ENCODE data around the gene ITIH2. TPM values are rescaled to one million over a fixed set of nuclear protein-coding genes. Genes with fewer than 3 reads are reported as not detected.

ITIH2 gene
- total and polyA plus RNA-seq, 9 of the 15 experiments (the other 6 are each of a cell fraction or from before 2014, with no cell fraction given) = 0.66 TPM; not detected in 8

GRCh38 chr10:7797582-7797981 lies 94.5 kb downstream of the ITIH2 start (continued):
- TF ChIP-seq ZNF407 (IDR thresholded peaks at IDR 0.05; ENCODE audit: low read depth) (no peak), RNF219 (CRISPR knock-in tag; IDR thresholded peaks at IDR 0.05) (no peak), ZBTB17 (CRISPR knock-in tag; IDR thresholded peaks at IDR 0.05) (no peak), ZNF143 (CRISPR knock-in tag; IDR thresholded peaks at IDR 0.05) (no peak), XRCC4 (IDR thresholded peaks at IDR 0.05; ENCODE audit: extremely low read depth, insufficient read depth, insufficient read length) (no peak), RNF2 (IDR thresholded peaks at IDR 0.05) (no peak), CHAMP1 (IDR thresholded peaks at IDR 0.05) (no peak), POU5F1 (IDR thresholded peaks at IDR 0.05; ENCODE audit: borderline replicate concordance, low read depth, low read length, partially characterized antibody) (no peak), ZFP36 (IDR thresholded peaks at IDR 0.05; ENCODE audit: low read depth, low read length, partially characterized antibody) (no peak), FOXO4 (CRISPR knock-in tag; IDR thresholded peaks at IDR 0.05) (no peak), CREM (IDR thresholded peaks at IDR 0.05; ENCODE audit: low read depth) (no peak), HMGXB4 (CRISPR knock-in tag; IDR thresholded peaks at IDR 0.05) (no peak)

Measured in K562 (cell line).